ENCODE measurements around the gene MARK4.

DNA sequence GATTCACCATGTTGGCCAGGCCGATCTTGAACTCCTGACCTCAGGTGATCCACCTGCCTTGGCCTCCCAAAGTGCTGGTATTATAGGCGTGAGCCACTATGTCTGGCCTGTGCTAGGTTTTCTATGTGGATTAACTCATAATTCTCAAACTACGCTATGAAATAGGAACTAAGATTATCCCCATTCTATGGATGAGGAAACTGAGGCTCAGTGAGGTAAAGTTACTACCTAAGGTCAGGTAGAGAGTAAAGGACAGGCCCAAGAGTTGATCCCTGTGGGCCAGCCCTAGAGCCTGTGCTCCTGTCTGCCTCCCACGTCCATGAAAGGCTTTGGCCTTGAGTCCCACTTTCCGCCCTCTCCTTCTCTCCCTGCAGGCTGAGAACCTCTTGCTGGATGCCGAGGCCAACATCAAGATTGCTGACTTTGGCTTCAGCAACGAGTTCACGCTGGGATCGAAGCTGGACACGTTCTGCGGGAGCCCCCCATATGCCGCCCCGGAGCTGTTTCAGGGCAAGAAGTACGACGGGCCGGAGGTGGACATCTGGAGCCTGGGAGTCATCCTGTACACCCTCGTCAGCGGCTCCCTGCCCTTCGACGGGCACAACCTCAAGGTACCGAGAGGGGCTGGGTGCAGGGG is 20.1 kb downstream of the MARK4 start:
- TF ChIP-seq CTCF (conservative IDR thresholded peaks at IDR 0.05 in 1 of 2, IDR thresholded peaks at IDR 0.05 in 1 of 2; ENCODE audit: extremely low read depth in 1 of 2, insufficient read depth in 1 of 2, low read depth in 1 of 2, low read length in 2 of 2) (no peak), EZH2 (IDR thresholded peaks at IDR 0.05; ENCODE audit: borderline replicate concordance, low read length) (no peak)
